Thoracic aorta (tissue), 2 donors: Measurements from ENCODE around the gene NARF. TPM values are rescaled to one million over a fixed set of nuclear protein-coding genes. Genes with fewer than 3 reads are reported as not detected.
A peak's percentile ranks its signal among the peaks of the same experiment; 100 is the strongest.

Experiments used
- ATAC-seq: fragments of 150-250 bp; one replicate; pipeline ENCODE4 v1.8.0; 2017; ENCODE audit warnings: low read depth; ENCODE audit not compliant: insufficient number of reproducible peaks, low FRiP score
- DNase-seq: peaks from one replicate; pipeline ENCODE4 v3.0.0-alpha.2; 2020; ENCODE audit warnings: low spot score
- H3K27ac ChIP-seq, 2 donors: fragments of 200-600 bp; sonication (generic); 1 replicate in 1 of 2; 2 replicates in 1 of 2; pipeline ENCODE4 v1.5.1; 2016; ENCODE audit warnings: mild to moderate bottlenecking in 2 of 2, moderate library complexity in 2 of 2
- H3K27me3 ChIP-seq: fragments of 200-600 bp; sonication (generic); replicated peaks from 2 replicates; pipeline ENCODE4 v1.6.0; 2016; ENCODE audit warnings: mild to moderate bottlenecking; ENCODE audit not compliant: insufficient read depth
- H3K36me3 ChIP-seq: fragments of 200-600 bp; sonication (generic); one replicate; pipeline ENCODE4 v1.5.1; 2016
- H3K4me1 ChIP-seq, 2 donors: fragments of 200-600 bp; sonication (generic); 1 replicate in 1 of 2; 2 replicates in 1 of 2; pipeline versions ENCODE4 v1.5.1 to v1.6.0; 2016; ENCODE audit warnings: low read depth in 2 of 2, mild to moderate bottlenecking in 1 of 2; ENCODE audit not compliant: control insufficient read depth in 1 of 2
- H3K4me3 ChIP-seq: fragments of 200-600 bp; sonication (generic); 2 replicates; pipeline ENCODE4 v1.5.1; 2016; ENCODE audit warnings: mild to moderate bottlenecking
- H3K9me3 ChIP-seq: fragments of 200-600 bp; sonication (generic); 2 replicates; pipeline ENCODE4 v1.5.1; 2016
- total RNA-seq, 2 donors: library from RNA; depleted of rRNA; stranded (reverse); fragments of >200 nt; gene quantifications; one replicate each; pipeline versions ENCODE4 v1.1.0 to v1.2.3, GENCODE V29; 2016
- TF ChIP-seq, protein P1 (sequence below): fragments of 200-600 bp; sonication (generic); IDR thresholded peaks from one replicate; pipeline ENCODE4 v1.5.1; 2019; ENCODE audit warnings: antibody characterized with exemption

NARF gene
- total RNA-seq, 2 donors from 2014 or later = 77.0 to 86.8 TPM

DNA sequence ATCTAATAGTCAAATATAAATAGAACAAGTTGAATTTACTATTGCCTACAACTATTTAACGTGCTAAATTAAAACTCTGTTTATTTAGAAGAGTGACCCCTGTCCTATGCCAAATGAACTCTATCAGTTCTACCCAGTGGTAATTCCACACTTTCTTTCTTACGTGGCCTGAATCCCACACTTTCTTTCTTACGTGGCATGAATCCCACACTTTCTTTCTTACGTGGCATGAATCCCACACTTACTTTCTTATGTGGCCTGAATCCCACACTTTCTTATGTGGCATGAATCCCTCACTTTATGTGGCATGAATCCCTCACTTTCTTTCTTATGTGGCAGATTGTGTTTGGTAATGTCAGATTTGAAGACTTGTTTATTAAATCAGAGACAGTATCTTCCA, 67.2 kb downstream of the NARF start:
- Histone ChIP-seq H3K9me3 (no peaks in the 10 kb centered on the region), H3K27ac (peak overlapping the region in 1 of 2 donors; percentile 12), H3K4me1 (peaks cover 34 to 65% of the 10 kb centered on the region in 2 donors), H3K27me3 (no peaks in the 10 kb centered on the region), H3K4me3 (no peak overlapping the region), H3K36me3 (no peaks in the 10 kb centered on the region)
- ATAC-seq = no peak
- DNase-seq = no peak
- TF ChIP-seq, protein P1, sequence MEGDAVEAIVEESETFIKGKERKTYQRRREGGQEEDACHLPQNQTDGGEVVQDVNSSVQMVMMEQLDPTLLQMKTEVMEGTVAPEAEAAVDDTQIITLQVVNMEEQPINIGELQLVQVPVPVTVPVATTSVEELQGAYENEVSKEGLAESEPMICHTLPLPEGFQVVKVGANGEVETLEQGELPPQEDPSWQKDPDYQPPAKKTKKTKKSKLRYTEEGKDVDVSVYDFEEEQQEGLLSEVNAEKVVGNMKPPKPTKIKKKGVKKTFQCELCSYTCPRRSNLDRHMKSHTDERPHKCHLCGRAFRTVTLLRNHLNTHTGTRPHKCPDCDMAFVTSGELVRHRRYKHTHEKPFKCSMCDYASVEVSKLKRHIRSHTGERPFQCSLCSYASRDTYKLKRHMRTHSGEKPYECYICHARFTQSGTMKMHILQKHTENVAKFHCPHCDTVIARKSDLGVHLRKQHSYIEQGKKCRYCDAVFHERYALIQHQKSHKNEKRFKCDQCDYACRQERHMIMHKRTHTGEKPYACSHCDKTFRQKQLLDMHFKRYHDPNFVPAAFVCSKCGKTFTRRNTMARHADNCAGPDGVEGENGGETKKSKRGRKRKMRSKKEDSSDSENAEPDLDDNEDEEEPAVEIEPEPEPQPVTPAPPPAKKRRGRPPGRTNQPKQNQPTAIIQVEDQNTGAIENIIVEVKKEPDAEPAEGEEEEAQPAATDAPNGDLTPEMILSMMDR = no peak

DNA sequence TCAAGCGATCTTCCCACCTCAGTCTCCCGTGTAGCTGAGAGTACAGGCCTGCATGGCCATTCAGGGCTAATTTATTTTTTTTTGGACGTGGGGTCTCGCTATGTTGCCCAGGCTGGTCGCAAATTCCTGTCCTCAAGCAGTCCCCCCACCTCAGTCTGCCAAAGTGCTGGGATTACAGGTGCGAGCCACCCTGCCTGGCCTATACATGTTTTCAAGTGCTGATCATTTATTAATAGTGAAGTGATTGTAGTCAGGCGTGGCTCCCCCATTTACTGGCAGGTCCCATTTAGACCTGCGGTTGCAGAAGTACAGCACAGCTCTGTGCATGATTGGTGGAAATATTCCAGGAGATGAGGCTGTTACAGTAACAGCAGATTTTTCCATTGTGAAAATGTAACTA, 69.4 kb downstream of the NARF start:
- no peak for ATAC-seq
- DNase-seq = no peak
- Histone ChIP-seq H3K4me1 (peaks cover 32 to 72% of the 10 kb centered on the region in 2 donors), H3K27ac (peak overlapping the region in 1 of 2 donors; percentile 55), H3K27me3 (no peaks in the 10 kb centered on the region), H3K4me3 (no peak overlapping the region), H3K9me3 (no peaks in the 10 kb centered on the region), H3K36me3 (no peaks in the 10 kb centered on the region)
- TF ChIP-seq, protein P1 = no peak

DNA sequence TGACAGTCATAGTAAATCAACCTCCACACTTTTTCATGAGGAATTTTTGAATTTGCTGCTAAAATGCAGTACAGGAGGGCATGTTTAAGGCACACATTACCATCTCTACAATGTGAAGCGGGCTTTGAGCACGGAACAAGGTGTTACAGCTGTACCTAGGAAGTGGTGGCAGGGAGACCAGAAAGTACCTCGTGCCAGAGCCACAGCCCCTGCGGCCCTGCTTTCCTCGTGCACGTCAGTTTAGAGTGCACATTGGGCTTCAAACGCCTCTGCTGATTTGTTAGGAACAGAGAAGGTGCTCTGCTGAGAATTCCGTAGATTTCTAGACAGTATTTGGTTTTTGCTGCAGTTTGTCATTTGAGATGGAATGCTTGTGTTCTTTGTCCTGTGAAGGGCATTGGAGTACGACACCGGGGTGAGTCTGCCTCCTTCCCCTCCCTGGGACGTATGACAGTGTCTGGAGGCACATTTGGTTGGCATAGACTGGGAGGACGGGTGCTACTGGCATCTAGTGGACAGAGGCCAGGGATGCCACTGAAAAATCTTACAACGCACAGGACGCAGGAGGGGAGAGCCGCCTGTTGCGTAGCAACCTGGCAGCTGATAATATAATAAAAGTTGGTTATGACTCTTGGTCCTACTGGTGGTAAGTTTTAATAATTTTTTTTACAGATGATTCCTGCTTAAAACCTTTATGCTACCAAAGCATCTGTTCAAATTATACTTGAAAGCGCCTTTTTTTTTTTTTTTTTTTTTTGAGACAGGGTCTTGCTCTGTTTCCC, 70.1 kb downstream of the NARF start:
- Histone ChIP-seq H3K4me3 (no peak overlapping the region), H3K27me3 (no peaks in the 10 kb centered on the region), H3K4me1 (peaks cover 32 to 65% of the 10 kb centered on the region in 2 donors), H3K36me3 (no peaks in the 10 kb centered on the region), H3K9me3 (no peaks in the 10 kb centered on the region), H3K27ac (peak overlapping the region; percentile 29 to 55)
- TF ChIP-seq, protein P1 = peak; percentile 17
- ATAC-seq (peak; percentile 4), DNase-seq (peak; percentile 15)

DNA sequence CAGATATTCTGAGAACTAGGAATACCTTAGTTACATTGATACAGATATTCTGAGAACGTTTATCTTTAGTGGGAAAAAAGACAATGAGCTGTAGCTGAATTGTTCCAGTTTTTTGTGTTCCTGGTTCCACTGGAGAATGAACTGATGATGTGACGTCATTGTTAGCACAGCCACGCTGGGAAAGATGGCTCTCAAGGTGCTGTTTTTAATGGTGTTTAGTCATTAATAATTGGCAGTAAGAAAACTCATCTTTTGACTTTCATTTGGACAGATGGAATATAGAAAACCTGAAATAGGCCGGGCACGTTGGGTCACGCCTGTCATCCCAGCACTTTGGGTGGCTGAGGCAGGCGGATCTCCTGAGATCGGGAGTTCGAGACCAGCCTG, 71.4 kb downstream of the NARF start:
- peaks cover 33 to 65% of the 10 kb centered on the region in 2 donors for H3K4me1 ChIP-seq
- DNase-seq (no peak), ATAC-seq (no peak)
- TF ChIP-seq, protein P1 = no peak
- no peaks in the 10 kb centered on the region for H3K9me3 ChIP-seq
- no peaks in the 10 kb centered on the region for H3K36me3 ChIP-seq
- no peak overlapping the region for H3K27ac ChIP-seq
- no peak overlapping the region for H3K4me3 ChIP-seq
- no peaks in the 10 kb centered on the region for H3K27me3 ChIP-seq

DNA sequence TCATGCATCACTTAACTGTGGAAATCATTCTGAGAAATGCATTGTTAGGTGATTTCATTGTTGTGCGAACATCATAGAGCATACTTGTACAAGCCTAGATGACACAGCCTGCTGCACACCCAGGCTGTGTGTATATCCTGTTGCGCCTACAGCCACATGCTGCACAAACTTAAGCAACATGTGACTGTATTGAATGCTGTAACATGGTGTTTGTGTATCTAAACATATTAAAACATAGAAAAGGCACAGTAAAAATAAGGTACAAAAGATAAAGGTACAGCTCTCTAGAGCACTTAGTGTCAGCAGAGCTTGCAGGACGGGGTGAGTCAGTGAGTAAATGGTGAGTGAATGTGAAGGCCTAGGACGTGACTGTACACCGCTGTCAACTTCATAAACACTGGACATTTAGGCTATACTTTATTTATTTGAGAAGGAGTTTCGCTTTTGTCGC, 72.9 kb downstream of the NARF start:
- H3K4me1 ChIP-seq = peaks cover 30 to 67% of the 10 kb centered on the region in 2 donors
- H3K27ac ChIP-seq = no peak overlapping the region

More for the DNA sequence above, 72.9 kb downstream of the NARF start:
- TF ChIP-seq, protein P1 = no peak
- Histone ChIP-seq H3K9me3 (no peaks in the 10 kb centered on the region), H3K36me3 (no peaks in the 10 kb centered on the region), H3K4me3 (no peak overlapping the region), H3K27me3 (no peaks in the 10 kb centered on the region)
- ATAC-seq = no peak
- no peak for DNase-seq
